HG03469 (cell line): Measurements from ENCODE around the gene OR10H4.
"Not testable (repeated sequence)": the region's sequence is repeated elsewhere in the genome, so short reads cannot be mapped to it uniquely, and the experiment has no call there.

Experiments used
- ATAC-seq: cut with Tn5 transposase; IDR thresholded peaks from one replicate; pipeline ENCODE4 v1.9.1; 2021; ENCODE audit warnings: mild to moderate bottlenecking, moderate library complexity, moderate number of reproducible peaks; ENCODE audit not compliant: unreplicated experiment

OR10H4 gene

GRCh38 chr19:15937771-15938170 lies 11.0 kb upstream of the OR10H4 start:
- ATAC-seq = no peak

- ATAC-seq = no peak
These were observed 4.4 kb upstream of the OR10H4 start for GRCh38 chr19:15944401-15944800.

- no peak for ATAC-seq
These were observed 3.5 kb upstream of the OR10H4 start for GRCh38 chr19:15945301-15945700.

DNA sequence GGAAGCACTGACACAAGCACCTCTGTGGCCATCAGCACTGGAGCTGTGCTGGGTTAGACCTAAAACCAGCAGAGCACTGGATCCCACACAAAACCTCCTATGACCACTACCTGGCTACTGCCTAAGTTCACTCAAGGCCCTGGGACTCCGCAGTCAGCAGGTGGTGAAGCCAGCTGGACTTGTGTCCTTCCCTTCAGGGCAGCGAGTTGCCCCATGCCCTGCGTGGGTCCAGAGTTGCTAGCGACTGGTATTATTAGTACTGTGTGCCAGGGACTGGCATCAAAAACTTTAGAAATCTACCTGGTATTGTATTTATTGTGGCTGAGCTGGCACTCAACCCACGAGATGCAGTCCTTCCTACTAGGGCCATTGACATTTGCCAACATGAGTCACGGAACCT lies 6.0 kb downstream of the OR10H4 start:
- no peak for ATAC-seq

DNA sequence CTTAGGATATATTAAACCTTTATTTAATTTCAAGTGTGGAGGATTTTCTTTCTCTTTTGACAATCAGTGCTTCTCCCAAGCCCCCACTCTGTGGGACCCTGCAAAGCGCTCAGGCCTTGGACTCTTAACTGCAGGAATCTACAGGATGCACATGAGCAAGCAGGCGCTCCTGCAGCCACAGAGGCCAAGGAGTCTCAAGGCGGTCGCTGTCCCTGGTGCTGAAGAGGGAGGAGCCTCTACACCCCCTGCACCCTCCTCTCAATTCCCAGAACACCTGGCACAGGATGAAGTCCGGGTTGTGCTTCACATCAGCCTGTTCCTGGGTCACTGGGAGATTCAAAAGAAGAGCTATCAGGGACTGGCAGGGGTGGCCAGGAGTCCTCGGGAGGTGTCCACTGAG lies 13.5 kb downstream of the OR10H4 start:
- ATAC-seq = no peak

- ATAC-seq = no peak
These were observed 15.4 kb downstream of the OR10H4 start for GRCh38 chr19:15964231-15964630.

DNA sequence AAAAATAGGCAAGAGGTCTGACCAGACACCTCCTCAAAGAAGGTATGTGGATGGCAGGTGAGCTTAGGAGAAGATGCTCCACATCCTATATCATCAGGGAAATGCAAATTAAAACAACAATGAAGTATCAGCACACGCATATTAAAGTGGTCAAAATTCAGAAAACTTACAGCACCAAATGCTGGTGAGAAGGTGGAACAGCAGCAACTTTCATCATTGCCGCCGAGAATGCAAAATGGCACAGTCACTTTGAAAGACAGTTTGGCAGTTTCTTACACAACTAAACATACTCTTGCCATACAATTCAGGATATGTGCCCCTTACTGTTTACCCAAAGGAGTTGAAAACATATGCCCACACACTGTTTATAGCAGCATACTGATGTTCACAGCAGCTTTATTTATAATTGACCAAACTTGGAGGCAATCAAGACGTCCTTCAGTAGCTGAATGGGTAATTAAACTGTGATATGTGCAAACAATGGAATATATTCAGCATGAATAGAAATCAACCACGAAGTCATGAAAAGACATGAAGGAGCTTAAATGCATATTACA lies 22.5 kb downstream of the OR10H4 start:
- no peak for ATAC-seq

- ATAC-seq = not testable (repeated sequence)
These were observed 23.2 kb downstream of the OR10H4 start for GRCh38 chr19:15972043-15972442.

GRCh38 chr19:15974856-15975255 lies 26.0 kb downstream of the OR10H4 start:
- no peak for ATAC-seq

- no peak for ATAC-seq
These were observed 28.3 kb downstream of the OR10H4 start for GRCh38 chr19:15976836-15977689.

GRCh38 chr19:15977690-15978089 lies 28.9 kb downstream of the OR10H4 start:
- no peak for ATAC-seq

DNA sequence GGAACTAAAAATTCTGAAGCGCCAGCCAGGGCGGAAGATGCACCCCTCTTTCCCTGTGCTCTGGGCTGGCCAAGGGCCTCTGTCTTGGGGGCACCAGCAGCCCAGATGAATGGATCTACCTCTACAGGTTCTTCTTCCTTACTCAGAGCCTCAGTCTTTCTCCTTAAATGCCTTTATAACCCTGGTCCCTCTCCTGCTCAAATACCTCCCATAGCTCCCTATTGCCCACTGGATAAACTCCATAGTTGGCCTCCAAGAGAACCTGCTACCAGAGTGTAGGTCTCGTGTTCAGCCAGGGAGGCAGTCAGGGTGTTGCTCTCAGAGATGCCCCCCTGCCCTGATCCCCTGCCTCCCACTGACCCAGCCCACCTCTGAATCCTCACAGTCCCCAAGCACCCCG lies 30.5 kb downstream of the OR10H4 start:
- ATAC-seq = no peak

GRCh38 chr19:15985831-15986230 lies 37.0 kb downstream of the OR10H4 start:
- not testable (repeated sequence) for ATAC-seq

GRCh38 chr19:15986701-15987100 lies 37.9 kb downstream of the OR10H4 start:
- no peak for ATAC-seq

- no peak for ATAC-seq
These were observed 41.1 kb downstream of the OR10H4 start for GRCh38 chr19:15989889-15990288.

DNA sequence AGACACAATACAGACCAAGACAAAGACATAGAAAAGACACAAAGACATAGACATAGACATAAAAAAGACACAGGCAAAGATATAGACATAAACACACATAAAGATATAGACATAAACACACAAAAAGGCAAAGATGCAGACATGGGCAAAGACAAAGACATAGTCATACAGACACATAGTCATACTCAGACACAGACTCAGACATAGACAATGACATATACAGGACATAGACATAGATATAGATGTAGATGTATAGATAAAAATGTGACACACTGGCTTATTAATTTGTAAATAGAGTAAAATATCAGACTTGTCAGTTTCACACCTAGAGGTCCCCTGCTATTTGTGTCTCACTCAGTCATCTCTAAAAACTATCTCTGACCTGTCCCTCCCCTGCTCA lies 42.8 kb downstream of the OR10H4 start:
- ATAC-seq = no peak

GRCh38 chr19:15992014-15992413 lies 43.2 kb downstream of the OR10H4 start:
- no peak for ATAC-seq

DNA sequence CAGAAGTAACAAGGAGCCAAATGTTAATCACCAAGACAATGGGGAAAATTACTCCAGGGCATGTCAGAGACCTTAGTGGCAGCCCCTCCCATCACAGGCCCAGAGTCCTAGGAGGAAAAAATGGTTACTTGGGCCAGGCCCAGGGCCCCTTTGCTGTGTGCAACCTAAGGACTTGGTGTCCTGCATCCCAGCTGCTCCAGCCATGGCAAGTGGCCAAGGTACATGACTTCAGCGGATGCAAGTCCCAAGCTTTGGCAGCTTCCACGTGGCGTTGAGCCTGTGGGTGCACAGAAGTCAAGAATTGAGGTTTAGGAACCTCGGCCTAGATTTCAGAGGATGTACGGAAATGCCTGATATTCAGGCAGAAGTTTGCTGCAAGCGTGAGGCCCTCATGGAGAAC lies 46.7 kb downstream of the OR10H4 start:
- no peak for ATAC-seq

DNA sequence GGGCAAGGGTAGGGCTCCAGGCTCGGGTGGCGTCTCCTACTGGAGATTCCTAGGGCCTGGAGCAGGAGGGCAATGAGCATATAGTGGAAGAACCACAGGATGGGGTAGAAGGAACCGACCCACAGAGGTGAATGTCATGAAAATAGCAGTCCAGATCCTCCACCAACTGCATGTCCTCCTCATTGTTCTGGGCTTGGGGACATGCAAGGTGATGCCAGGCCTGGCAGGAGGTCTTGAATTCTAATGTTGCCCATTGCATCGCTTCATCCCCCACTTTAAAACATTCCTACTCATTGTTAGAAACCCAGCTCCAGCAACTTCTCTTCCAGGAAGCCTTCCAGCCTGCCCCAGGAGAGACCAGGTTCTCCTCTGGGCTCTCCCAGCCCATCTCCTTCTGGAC lies 49.4 kb downstream of the OR10H4 start:
- ATAC-seq = no peak
